Measurements from ENCODE around the gene TTC5.
"Not testable (repeated sequence)": the region's sequence is repeated elsewhere in the genome, so short reads cannot be mapped to it uniquely, and the experiment has no call there.

The TTC5 gene

GRCh38 chr14:20302042-20302755 lies 3.6 kb downstream of the TTC5 start:
- DNase-seq (ENCODE audit: low spot score): no peak

GRCh38 chr14:20295067-20295466 lies 10.7 kb downstream of the TTC5 start:
- DNase-seq (ENCODE audit: low spot score): no peak

- DNase-seq (ENCODE audit: low spot score): no peak
Observed at GRCh38 chr14:20294636-20295035, 11.1 kb downstream of the TTC5 start.

GRCh38 chr14:20281998-20282397 lies 23.8 kb downstream of the TTC5 start:
- not testable (repeated sequence) for DNase-seq (ENCODE audit: low spot score)

- DNase-seq (ENCODE audit: low spot score): not testable (repeated sequence)
Observed at GRCh38 chr14:20280265-20280664, 25.5 kb downstream of the TTC5 start.

GRCh38 chr14:20278414-20278813 lies 27.3 kb downstream of the TTC5 start:
- DNase-seq (ENCODE audit: low spot score): no peak

- no peak for DNase-seq (ENCODE audit: low spot score)
Observed at GRCh38 chr14:20277409-20277808, 28.3 kb downstream of the TTC5 start.

GRCh38 chr14:20274062-20274461 lies 31.7 kb downstream of the TTC5 start:
- no peak for DNase-seq (ENCODE audit: low spot score)

GRCh38 chr14:20264361-20264760 lies 41.4 kb downstream of the TTC5 start:
- not testable (repeated sequence) for DNase-seq (ENCODE audit: low spot score)

- DNase-seq (ENCODE audit: low spot score): no peak
Observed at GRCh38 chr14:20262642-20263128, 43.1 kb downstream of the TTC5 start.

GRCh38 chr14:20247646-20248246 lies 58.0 kb downstream of the TTC5 start:
- no peak for DNase-seq (ENCODE audit: low spot score)
